Liver (tissue), 9 donors: Measurements from ENCODE around the gene UGT1A9. TPM values are rescaled to one million over a fixed set of nuclear protein-coding genes. Genes with fewer than 3 reads are reported as not detected.

Experiments used
- DNase-seq: peaks from one replicate; pipeline ENCODE4 v3.0.0-alpha.2; 2017; ENCODE audit warnings: low spot score
- H3K27ac ChIP-seq, 2 donors: one replicate each; pipeline ENCODE4 v1.7.0; 2013; ENCODE audit warnings: inconsistent platforms in 2 of 2, low read length in 2 of 2, control low read depth in 1 of 2, low read depth in 1 of 2, mild to moderate bottlenecking in 1 of 2
- H3K27me3 ChIP-seq, 4 donors: one replicate each; pipeline versions ENCODE4 v1.6.1 to v1.7.0; 2013; ENCODE audit warnings: low read length in 3 of 4, inconsistent platforms in 1 of 4, mild to moderate bottlenecking in 1 of 4, moderate library complexity in 1 of 4; ENCODE audit not compliant: control insufficient read depth in 4 of 4, insufficient read depth in 4 of 4
- H3K36me3 ChIP-seq, 4 donors: one replicate each; pipeline versions ENCODE4 v1.6.1 to v1.7.0; 2013; ENCODE audit warnings: low read length in 3 of 4, mild to moderate bottlenecking in 3 of 4, low read depth in 1 of 4, moderate library complexity in 1 of 4; ENCODE audit not compliant: control insufficient read depth in 4 of 4, insufficient read depth in 3 of 4
- H3K4me1 ChIP-seq, 4 donors: one replicate each; pipeline versions ENCODE4 v1.6.1 to v1.7.0; 2013; ENCODE audit warnings: low read length in 3 of 4, mild to moderate bottlenecking in 3 of 4, moderate library complexity in 1 of 4; ENCODE audit not compliant: control insufficient read depth in 4 of 4, insufficient read depth in 4 of 4
- H3K4me3 ChIP-seq, 3 donors: one replicate each; pipeline versions ENCODE4 v1.6.1 to v1.7.0; 2013; ENCODE audit warnings: low read length in 3 of 3, control low read depth in 1 of 3, low read depth in 1 of 3, mild to moderate bottlenecking in 1 of 3
- H3K9ac ChIP-seq, 2 donors: one replicate each; pipeline ENCODE4 v1.7.0; 2013; ENCODE audit warnings: low read length in 2 of 2, mild to moderate bottlenecking in 2 of 2, moderate library complexity in 2 of 2, control low read depth in 1 of 2, low read depth in 1 of 2
- H3K9me3 ChIP-seq, 4 donors: one replicate each; pipeline versions ENCODE4 v1.6.1 to v1.7.0; 2013; ENCODE audit warnings: low read length in 3 of 4; ENCODE audit not compliant: control insufficient read depth in 4 of 4
- EGR1 ChIP-seq, 2 donors: IDR thresholded peaks; 2 replicates each; pipeline ENCODE4 v1.6.1; 2016 to 2018; ENCODE audit warnings: antibody characterized with exemption in 2 of 2, low read depth in 2 of 2
- FOXA1 ChIP-seq: IDR thresholded peaks from 2 replicates; pipeline ENCODE4 v1.6.1; 2016; ENCODE audit warnings: antibody characterized with exemption
- FOXA2 ChIP-seq: IDR thresholded peaks from 2 replicates; pipeline ENCODE4 v1.6.1; 2016; ENCODE audit warnings: antibody characterized with exemption
- GABPA ChIP-seq, 2 donors: IDR thresholded peaks in 1 of 2; conservative IDR thresholded peaks in 1 of 2; 2 replicates each; pipeline ENCODE4 v1.6.1; 2016; ENCODE audit warnings: antibody characterized with exemption in 2 of 2, mild to moderate bottlenecking in 1 of 2, moderate library complexity in 1 of 2
- HNF4A ChIP-seq, 2 donors: conservative IDR thresholded peaks; 2 replicates each; pipeline ENCODE4 v1.6.1; 2016; ENCODE audit warnings: antibody characterized with exemption in 2 of 2, mild to moderate bottlenecking in 2 of 2
- HNF4G ChIP-seq: IDR thresholded peaks from 2 replicates; pipeline ENCODE4 v1.6.1; 2016; ENCODE audit warnings: antibody characterized with exemption
- JUND ChIP-seq, 2 donors: IDR thresholded peaks; 2 replicates each; pipeline ENCODE4 v1.6.1; 2016; ENCODE audit warnings: antibody characterized with exemption in 2 of 2
- NR2F2 ChIP-seq: IDR thresholded peaks from 2 replicates; pipeline ENCODE4 v1.6.1; 2016; ENCODE audit warnings: antibody characterized with exemption
- RAD21 ChIP-seq, 2 donors: IDR thresholded peaks; 2 replicates each; pipeline ENCODE4 v1.6.1; 2016; ENCODE audit warnings: antibody characterized with exemption in 2 of 2, mild to moderate bottlenecking in 2 of 2
- RXRA ChIP-seq, 2 donors: IDR thresholded peaks; 2 replicates each; pipeline ENCODE4 v1.6.1; 2017 to 2018; ENCODE audit warnings: antibody characterized with exemption in 2 of 2, mild to moderate bottlenecking in 1 of 2
- SP1 ChIP-seq: IDR thresholded peaks from 2 replicates; pipeline ENCODE4 v1.6.1; 2018; ENCODE audit warnings: antibody characterized with exemption, mild to moderate bottlenecking
- TAF1 ChIP-seq: conservative IDR thresholded peaks from 2 replicates; pipeline ENCODE4 v1.6.1; 2016; ENCODE audit warnings: antibody characterized with exemption, mild to moderate bottlenecking
- YY1 ChIP-seq: IDR thresholded peaks from 2 replicates; pipeline ENCODE4 v1.6.1; 2016; ENCODE audit warnings: antibody characterized with exemption, mild to moderate bottlenecking
- WGBS: extraction: QIAGEN DNeasy Blood & Tissue Kit; methylation state at CpG from one replicate; pipeline ENCODE4 v1.1.7; 2013; 5-methylcytosine and 5-hydroxymethylcytosine counted together
- polyA plus RNA-seq, 2 donors: library from polyadenylated mRNA; stranded (reverse) in 1 of 2; unstranded in 1 of 2; fragments of 200-250 nt in 1 of 2; fragments of >200 nt in 1 of 2; fragmentation: Nextera tagmentation in 1 of 2; extraction: Ambion mirVana in 1 of 2; gene quantifications; one replicate each; pipeline versions ENCODE4 v1.2.1 to v1.2.3, GENCODE V29; 2013 to 2015
- total RNA-seq, 2 donors: library from RNA; depleted of rRNA; stranded (reverse); fragments of >200 nt; gene quantifications; one replicate each; pipeline ENCODE4 v1.2.3, GENCODE V29; 2014
- TF ChIP-seq, protein P1 (sequence below): IDR thresholded peaks from 2 replicates; pipeline ENCODE4 v1.6.1; 2016; ENCODE audit warnings: antibody characterized with exemption
- TF ChIP-seq, protein P2 (sequence below): IDR thresholded peaks from 2 replicates; pipeline ENCODE4 v1.6.1; 2016; ENCODE audit warnings: antibody characterized with exemption, mild to moderate bottlenecking
- TF ChIP-seq, protein P3 (sequence below): IDR thresholded peaks from 2 replicates; pipeline ENCODE4 v1.6.1; 2016; ENCODE audit warnings: antibody characterized with exemption
- TF ChIP-seq, protein P4 (sequence below): IDR thresholded peaks from 2 replicates; pipeline ENCODE4 v1.6.1; 2016; ENCODE audit warnings: antibody characterized with exemption
- TF ChIP-seq, protein P5 (sequence below): fragments of 150-350 bp; IDR thresholded peaks from 2 replicates; pipeline ENCODE4 v1.5.1; 2017; ENCODE audit warnings: improper control_type of control experiment, low read depth, low read length; ENCODE audit not compliant: missing input control
- donor health status: healthy.
- donor health status: healthy.
- donor health status: healthy.
- donor health status: healthy.
- donor health status: healthy.

UGT1A9 gene
- total and polyA plus RNA-seq, 4 donors, result 14.3 to 62.3 (median 23.8) TPM; not detected in 1

DNA sequence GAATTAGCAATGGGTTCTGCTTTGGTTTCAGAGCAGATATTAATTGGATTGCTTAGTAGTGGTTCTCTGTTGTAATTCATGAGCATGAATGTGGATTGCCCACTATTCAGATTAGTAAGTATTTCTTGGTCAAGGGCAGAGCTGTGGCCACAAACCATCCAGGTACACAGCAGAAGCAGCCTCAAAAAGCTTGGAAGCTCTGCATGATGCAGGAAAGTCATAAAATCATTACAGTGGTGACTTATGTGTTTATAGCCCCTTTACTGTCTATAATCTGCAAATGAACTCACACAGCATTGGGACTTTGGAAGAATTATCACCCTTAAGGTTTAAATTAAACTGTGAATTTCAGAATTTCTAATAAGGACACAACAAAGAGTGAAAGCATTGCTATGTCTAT, 86.4 kb downstream of the UGT1A9 start:
- Histone ChIP-seq H3K27ac (no peak overlapping the region), H3K4me3 (no peak overlapping the region), H3K9me3 (no peaks in the 10 kb centered on the region), H3K36me3 (no peaks in the 10 kb centered on the region), H3K4me1 (peaks cover 10 to 61% (median 31%) of the 10 kb centered on the region in 4 donors), H3K9ac (no peak overlapping the region), H3K27me3 (no peaks in the 10 kb centered on the region)
- no peak for TF ChIP-seq NR2F2
- TF ChIP-seq SP1, result no peak
- TF ChIP-seq JUND (IDR thresholded peaks at IDR 0.05), result no peak
- TF ChIP-seq HNF4G, result no peak
- no peak for TF ChIP-seq FOXA1
- TF ChIP-seq, protein P1, sequence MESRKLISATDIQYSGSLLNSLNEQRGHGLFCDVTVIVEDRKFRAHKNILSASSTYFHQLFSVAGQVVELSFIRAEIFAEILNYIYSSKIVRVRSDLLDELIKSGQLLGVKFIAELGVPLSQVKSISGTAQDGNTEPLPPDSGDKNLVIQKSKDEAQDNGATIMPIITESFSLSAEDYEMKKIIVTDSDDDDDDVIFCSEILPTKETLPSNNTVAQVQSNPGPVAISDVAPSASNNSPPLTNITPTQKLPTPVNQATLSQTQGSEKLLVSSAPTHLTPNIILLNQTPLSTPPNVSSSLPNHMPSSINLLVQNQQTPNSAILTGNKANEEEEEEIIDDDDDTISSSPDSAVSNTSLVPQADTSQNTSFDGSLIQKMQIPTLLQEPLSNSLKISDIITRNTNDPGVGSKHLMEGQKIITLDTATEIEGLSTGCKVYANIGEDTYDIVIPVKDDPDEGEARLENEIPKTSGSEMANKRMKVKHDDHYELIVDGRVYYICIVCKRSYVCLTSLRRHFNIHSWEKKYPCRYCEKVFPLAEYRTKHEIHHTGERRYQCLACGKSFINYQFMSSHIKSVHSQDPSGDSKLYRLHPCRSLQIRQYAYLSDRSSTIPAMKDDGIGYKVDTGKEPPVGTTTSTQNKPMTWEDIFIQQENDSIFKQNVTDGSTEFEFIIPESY, result no peak
- TF ChIP-seq RXRA (IDR thresholded peaks at IDR 0.05), result no peak
- TF ChIP-seq, protein P2, sequence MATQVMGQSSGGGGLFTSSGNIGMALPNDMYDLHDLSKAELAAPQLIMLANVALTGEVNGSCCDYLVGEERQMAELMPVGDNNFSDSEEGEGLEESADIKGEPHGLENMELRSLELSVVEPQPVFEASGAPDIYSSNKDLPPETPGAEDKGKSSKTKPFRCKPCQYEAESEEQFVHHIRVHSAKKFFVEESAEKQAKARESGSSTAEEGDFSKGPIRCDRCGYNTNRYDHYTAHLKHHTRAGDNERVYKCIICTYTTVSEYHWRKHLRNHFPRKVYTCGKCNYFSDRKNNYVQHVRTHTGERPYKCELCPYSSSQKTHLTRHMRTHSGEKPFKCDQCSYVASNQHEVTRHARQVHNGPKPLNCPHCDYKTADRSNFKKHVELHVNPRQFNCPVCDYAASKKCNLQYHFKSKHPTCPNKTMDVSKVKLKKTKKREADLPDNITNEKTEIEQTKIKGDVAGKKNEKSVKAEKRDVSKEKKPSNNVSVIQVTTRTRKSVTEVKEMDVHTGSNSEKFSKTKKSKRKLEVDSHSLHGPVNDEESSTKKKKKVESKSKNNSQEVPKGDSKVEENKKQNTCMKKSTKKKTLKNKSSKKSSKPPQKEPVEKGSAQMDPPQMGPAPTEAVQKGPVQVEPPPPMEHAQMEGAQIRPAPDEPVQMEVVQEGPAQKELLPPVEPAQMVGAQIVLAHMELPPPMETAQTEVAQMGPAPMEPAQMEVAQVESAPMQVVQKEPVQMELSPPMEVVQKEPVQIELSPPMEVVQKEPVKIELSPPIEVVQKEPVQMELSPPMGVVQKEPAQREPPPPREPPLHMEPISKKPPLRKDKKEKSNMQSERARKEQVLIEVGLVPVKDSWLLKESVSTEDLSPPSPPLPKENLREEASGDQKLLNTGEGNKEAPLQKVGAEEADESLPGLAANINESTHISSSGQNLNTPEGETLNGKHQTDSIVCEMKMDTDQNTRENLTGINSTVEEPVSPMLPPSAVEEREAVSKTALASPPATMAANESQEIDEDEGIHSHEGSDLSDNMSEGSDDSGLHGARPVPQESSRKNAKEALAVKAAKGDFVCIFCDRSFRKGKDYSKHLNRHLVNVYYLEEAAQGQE, result no peak
- TF ChIP-seq, protein P3, sequence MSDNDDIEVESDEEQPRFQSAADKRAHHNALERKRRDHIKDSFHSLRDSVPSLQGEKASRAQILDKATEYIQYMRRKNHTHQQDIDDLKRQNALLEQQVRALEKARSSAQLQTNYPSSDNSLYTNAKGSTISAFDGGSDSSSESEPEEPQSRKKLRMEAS, result no peak
- TF ChIP-seq, protein P4, sequence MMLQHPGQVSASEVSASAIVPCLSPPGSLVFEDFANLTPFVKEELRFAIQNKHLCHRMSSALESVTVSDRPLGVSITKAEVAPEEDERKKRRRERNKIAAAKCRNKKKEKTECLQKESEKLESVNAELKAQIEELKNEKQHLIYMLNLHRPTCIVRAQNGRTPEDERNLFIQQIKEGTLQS, result no peak
- TF ChIP-seq, protein P5, sequence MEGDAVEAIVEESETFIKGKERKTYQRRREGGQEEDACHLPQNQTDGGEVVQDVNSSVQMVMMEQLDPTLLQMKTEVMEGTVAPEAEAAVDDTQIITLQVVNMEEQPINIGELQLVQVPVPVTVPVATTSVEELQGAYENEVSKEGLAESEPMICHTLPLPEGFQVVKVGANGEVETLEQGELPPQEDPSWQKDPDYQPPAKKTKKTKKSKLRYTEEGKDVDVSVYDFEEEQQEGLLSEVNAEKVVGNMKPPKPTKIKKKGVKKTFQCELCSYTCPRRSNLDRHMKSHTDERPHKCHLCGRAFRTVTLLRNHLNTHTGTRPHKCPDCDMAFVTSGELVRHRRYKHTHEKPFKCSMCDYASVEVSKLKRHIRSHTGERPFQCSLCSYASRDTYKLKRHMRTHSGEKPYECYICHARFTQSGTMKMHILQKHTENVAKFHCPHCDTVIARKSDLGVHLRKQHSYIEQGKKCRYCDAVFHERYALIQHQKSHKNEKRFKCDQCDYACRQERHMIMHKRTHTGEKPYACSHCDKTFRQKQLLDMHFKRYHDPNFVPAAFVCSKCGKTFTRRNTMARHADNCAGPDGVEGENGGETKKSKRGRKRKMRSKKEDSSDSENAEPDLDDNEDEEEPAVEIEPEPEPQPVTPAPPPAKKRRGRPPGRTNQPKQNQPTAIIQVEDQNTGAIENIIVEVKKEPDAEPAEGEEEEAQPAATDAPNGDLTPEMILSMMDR, result no peak
- TF ChIP-seq EGR1 (IDR thresholded peaks at IDR 0.05; ENCODE audit: low read depth in 2 of 2), result no peak
- no peak for TF ChIP-seq TAF1
- TF ChIP-seq GABPA (IDR thresholded peaks at IDR 0.05 in 1 of 2, conservative IDR thresholded peaks at IDR 0.05 in 1 of 2), result no peak
- no peak for TF ChIP-seq HNF4A (conservative IDR thresholded peaks at IDR 0.05)
- TF ChIP-seq YY1, result no peak
- no peak for DNase-seq

DNA sequence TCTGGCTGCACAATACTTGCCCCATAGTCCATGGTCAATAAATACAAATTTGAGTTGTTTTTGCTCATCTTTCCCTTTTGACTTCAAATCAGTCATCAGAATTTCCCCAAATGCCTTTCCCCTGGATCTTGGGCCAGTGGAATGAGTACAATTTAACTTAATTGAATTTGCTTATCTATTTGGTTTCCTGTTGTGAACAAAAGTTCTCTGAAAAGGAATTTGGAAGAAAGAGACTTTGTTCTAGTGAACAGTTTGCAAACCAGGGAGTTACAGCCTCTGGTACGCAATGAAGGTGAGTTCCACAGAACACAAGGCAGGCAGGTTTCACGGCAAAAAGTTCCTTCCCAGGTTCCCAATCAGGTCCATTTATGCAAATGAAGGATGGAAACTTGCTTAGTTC, 87.2 kb downstream of the UGT1A9 start:
- Histone ChIP-seq H3K4me3 (no peak overlapping the region), H3K36me3 (no peaks in the 10 kb centered on the region), H3K27me3 (no peaks in the 10 kb centered on the region), H3K4me1 (peaks cover 10 to 60% (median 31%) of the 10 kb centered on the region in 4 donors), H3K27ac (peak overlapping the region; percentile 15 to 85), H3K9me3 (no peaks in the 10 kb centered on the region), H3K9ac (no peak overlapping the region)
- WGBS, result 74% methylated on average over 2 of the region's 2 CpGs
- no peak for DNase-seq
- no peak for TF ChIP-seq FOXA2
- TF ChIP-seq RAD21 (IDR thresholded peaks at IDR 0.05), result no peak
- TF ChIP-seq, protein P1, result no peak
- TF ChIP-seq, protein P2, result no peak
- no peak for TF ChIP-seq HNF4G
- no peak for TF ChIP-seq JUND (IDR thresholded peaks at IDR 0.05)
